Cardiac muscle cell (in vitro differentiated cells and primary cell): ENCODE data around the gene MSH3. TPM values are rescaled to one million over a fixed set of nuclear protein-coding genes. Genes with fewer than 3 reads are reported as not detected.
A peak's percentile ranks its signal among the peaks of the same experiment; 100 is the strongest.

ENCODE experiments used
- DNase-seq, 2 donors: peaks; one replicate each; pipeline versions ENCODE4 v3.0.0 to v3.0.0-alpha.2; 2010 to 2017; ENCODE audit warnings: low read depth in 1 of 2, low spot score in 1 of 2
- H3K27ac ChIP-seq: fragments of 200-600 bp; sonication (generic); 2 replicates; pipeline ENCODE4 v1.5.1; 2016
- H3K27me3 ChIP-seq: fragments of 200-600 bp; sonication (generic); 2 replicates; pipeline ENCODE4 v1.6.0; 2016; ENCODE audit warnings: control low read depth
- H3K36me3 ChIP-seq: fragments of 200-600 bp; sonication (generic); 2 replicates; pipeline ENCODE4 v1.5.1; 2016; ENCODE audit warnings: control low read depth
- H3K4me1 ChIP-seq: fragments of 200-600 bp; sonication (generic); 2 replicates; pipeline ENCODE4 v1.8.1; 2017; ENCODE audit warnings: low read depth, mild to moderate bottlenecking, mixed run types
- H3K4me3 ChIP-seq: fragments of 200-600 bp; sonication (generic); 2 replicates; pipeline ENCODE4 v1.5.1; 2016; ENCODE audit warnings: mild to moderate bottlenecking
- H3K9me3 ChIP-seq: fragments of 200-600 bp; sonication (generic); 2 replicates; pipeline ENCODE4 v1.5.1; 2017; ENCODE audit warnings: low read depth, mild to moderate bottlenecking, control low read depth
- polyA plus RNA-seq: library from polyadenylated mRNA; unstranded; fragments of >200 nt; fragmentation: Nextera tagmentation; extraction: Ambion mirVana; gene quantifications from 2 replicates; pipeline ENCODE4 v1.2.1, GENCODE V29; 2016
- total RNA-seq: library from RNA; depleted of rRNA; stranded (reverse); fragments of >200 nt; gene quantifications from 2 replicates; pipeline ENCODE4 v1.2.3, GENCODE V29; 2016
- TF ChIP-seq, protein P1 (sequence below): IDR thresholded peaks from 2 replicates; pipeline ENCODE4 v1.5.1; 2012; ENCODE audit warnings: low read depth, mild to moderate bottlenecking, low read length

The MSH3 gene
- total and polyA plus RNA-seq, 2 experiments from 2014 or later: 11.3 to 11.4 TPM

GRCh38 chr5:80763873-80764647 is 109.6 kb downstream of the MSH3 start:
- no peak overlapping the region for H3K4me3 ChIP-seq
- TF ChIP-seq, protein P1, sequence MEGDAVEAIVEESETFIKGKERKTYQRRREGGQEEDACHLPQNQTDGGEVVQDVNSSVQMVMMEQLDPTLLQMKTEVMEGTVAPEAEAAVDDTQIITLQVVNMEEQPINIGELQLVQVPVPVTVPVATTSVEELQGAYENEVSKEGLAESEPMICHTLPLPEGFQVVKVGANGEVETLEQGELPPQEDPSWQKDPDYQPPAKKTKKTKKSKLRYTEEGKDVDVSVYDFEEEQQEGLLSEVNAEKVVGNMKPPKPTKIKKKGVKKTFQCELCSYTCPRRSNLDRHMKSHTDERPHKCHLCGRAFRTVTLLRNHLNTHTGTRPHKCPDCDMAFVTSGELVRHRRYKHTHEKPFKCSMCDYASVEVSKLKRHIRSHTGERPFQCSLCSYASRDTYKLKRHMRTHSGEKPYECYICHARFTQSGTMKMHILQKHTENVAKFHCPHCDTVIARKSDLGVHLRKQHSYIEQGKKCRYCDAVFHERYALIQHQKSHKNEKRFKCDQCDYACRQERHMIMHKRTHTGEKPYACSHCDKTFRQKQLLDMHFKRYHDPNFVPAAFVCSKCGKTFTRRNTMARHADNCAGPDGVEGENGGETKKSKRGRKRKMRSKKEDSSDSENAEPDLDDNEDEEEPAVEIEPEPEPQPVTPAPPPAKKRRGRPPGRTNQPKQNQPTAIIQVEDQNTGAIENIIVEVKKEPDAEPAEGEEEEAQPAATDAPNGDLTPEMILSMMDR: no peak
- H3K4me1 ChIP-seq: no peaks in the 10 kb centered on the region
- no peaks in the 10 kb centered on the region for H3K9me3 ChIP-seq
- no peak overlapping the region for H3K27ac ChIP-seq
- H3K27me3 ChIP-seq: no peaks in the 10 kb centered on the region
- H3K36me3 ChIP-seq: no peaks in the 10 kb centered on the region
- DNase-seq: no peak

DNA sequence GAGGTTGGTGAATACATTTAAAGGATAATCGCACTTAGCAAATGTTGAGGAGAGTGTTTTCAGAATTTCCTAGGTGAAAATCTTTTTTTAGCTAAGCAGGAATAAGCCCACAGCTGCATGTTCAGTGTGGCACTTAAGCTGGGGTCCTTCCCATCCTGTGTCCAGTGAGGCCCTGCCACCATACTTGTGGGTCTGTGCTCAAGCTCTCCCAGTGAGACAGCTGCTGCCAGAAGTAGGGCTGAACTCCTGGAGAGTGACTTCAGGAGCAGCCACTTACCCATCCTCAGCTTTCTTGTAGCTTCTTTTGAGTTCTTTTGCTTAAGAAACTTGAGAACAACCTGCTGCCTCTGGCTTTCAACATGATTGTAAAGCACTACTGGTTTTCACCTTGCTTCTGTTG is 110.3 kb downstream of the MSH3 start:
- TF ChIP-seq, protein P1: no peak
- H3K4me3 ChIP-seq: no peak overlapping the region
- H3K27me3 ChIP-seq: no peaks in the 10 kb centered on the region
- no peaks in the 10 kb centered on the region for H3K9me3 ChIP-seq
- no peaks in the 10 kb centered on the region for H3K36me3 ChIP-seq
- no peaks in the 10 kb centered on the region for H3K4me1 ChIP-seq
- peak overlapping the region; percentile 35 for H3K27ac ChIP-seq
- peak in 1 of 2 donors; percentile 4 for DNase-seq

GRCh38 chr5:80777347-80778287 is 123.2 kb downstream of the MSH3 start:
- no peaks in the 10 kb centered on the region for H3K27me3 ChIP-seq
- no peak for DNase-seq
- no peaks in the 10 kb centered on the region for H3K4me1 ChIP-seq
- H3K9me3 ChIP-seq: no peaks in the 10 kb centered on the region
- H3K4me3 ChIP-seq: no peak overlapping the region
- no peak overlapping the region for H3K27ac ChIP-seq
- TF ChIP-seq, protein P1: no peak
- no peaks in the 10 kb centered on the region for H3K36me3 ChIP-seq

DNA sequence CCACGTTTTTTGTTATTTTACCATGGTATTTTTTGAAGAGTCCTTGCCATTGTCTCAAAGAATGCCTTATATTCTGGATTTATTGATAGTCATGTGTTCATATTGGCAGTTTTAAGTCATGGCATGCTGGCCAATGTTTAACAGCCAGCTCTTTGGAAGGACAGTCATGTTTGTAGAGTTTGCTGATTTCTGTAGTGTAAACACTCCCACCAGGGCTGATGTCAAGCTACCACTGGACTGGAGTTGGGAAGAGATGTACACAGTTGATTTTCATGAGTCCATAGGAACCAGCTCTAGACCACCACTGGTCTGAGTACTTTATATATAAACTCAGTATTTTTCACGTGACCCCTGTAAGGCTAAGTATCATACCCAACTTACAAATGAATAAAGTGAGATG is 125.6 kb downstream of the MSH3 start:
- no peaks in the 10 kb centered on the region for H3K9me3 ChIP-seq
- no peak overlapping the region for H3K27ac ChIP-seq
- TF ChIP-seq, protein P1: no peak
- no peak for DNase-seq
- H3K4me1 ChIP-seq: no peaks in the 10 kb centered on the region
- H3K36me3 ChIP-seq: no peaks in the 10 kb centered on the region
- H3K4me3 ChIP-seq: no peak overlapping the region
- no peaks in the 10 kb centered on the region for H3K27me3 ChIP-seq

- H3K36me3 ChIP-seq: no peaks in the 10 kb centered on the region
- no peak overlapping the region for H3K4me3 ChIP-seq
- no peak for DNase-seq
- TF ChIP-seq, protein P1: no peak
- no peaks in the 10 kb centered on the region for H3K4me1 ChIP-seq
- H3K27ac ChIP-seq: no peak overlapping the region
- no peaks in the 10 kb centered on the region for H3K27me3 ChIP-seq
- no peaks in the 10 kb centered on the region for H3K9me3 ChIP-seq
Observed at GRCh38 chr5:80780761-80781285, 126.4 kb downstream of the MSH3 start.
